Omental fat pad (tissue), 4 donors: Measurements from ENCODE around the gene TTC34. TPM values are rescaled to one million over a fixed set of nuclear protein-coding genes. Genes with fewer than 3 reads are reported as not detected.

Experiments
- ATAC-seq: fragments of 150-250 bp; one replicate; pipeline ENCODE4 v1.9.1; 2016; ENCODE audit warnings: mild to moderate bottlenecking, moderate library complexity; ENCODE audit not compliant: low FRiP score
- DNase-seq: peaks from one replicate; pipeline ENCODE4 v3.0.0-alpha.2; 2019; ENCODE audit warnings: low spot score
- total RNA-seq, 4 donors: library from RNA; depleted of rRNA; stranded (reverse); fragments of >200 nt; gene quantifications; one replicate each; pipeline ENCODE4 v1.1.0, GENCODE V29; 2016
- TF ChIP-seq, protein P1 (sequence below), 3 donors: fragments of 450-650 bp; IDR thresholded peaks; one replicate each; pipeline ENCODE4 v1.5.1; 2016 to 2017; ENCODE audit warnings: antibody characterized with exemption in 3 of 3, mild to moderate bottlenecking in 3 of 3, moderate library complexity in 2 of 3

Gene TTC34
- total RNA-seq, 4 donors from 2014 or later, result 0.12 to 0.95 (median 0.26) TPM

DNA sequence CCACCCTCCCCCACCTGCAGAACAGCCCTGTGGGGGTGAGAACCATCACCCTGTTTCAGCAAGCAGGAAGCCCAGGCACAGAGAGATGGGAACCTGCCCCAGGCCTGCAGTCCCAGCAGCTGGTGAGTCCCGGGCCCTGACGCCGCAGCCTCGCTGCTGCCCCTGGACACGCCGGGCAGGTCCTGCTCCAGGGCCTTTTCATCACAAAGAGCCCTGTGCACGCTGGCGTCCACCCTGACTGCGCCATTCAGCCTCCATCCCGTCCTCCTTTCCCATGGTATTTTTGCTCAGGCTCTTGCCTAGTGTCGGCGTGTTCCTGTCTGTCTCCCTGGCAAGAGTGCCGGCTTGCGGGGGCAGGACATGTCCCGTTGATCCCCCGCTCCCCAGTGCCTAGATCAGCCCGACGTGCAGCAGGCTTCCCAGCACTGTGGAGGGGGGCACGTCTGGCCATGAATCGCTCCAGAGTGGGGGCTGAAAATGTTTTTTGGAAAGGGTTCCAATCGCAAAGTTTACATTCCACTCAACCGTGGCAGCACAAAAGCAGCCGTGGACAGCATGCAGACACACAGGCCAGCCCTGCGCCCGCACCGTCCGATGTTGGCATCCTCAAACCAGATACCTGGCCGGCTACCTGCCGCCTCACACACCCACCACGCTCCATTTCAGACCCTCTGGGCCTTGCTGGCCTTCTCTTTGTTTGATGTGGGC is 6.3 kb upstream of the TTC34 start:
- TF ChIP-seq, protein P1, sequence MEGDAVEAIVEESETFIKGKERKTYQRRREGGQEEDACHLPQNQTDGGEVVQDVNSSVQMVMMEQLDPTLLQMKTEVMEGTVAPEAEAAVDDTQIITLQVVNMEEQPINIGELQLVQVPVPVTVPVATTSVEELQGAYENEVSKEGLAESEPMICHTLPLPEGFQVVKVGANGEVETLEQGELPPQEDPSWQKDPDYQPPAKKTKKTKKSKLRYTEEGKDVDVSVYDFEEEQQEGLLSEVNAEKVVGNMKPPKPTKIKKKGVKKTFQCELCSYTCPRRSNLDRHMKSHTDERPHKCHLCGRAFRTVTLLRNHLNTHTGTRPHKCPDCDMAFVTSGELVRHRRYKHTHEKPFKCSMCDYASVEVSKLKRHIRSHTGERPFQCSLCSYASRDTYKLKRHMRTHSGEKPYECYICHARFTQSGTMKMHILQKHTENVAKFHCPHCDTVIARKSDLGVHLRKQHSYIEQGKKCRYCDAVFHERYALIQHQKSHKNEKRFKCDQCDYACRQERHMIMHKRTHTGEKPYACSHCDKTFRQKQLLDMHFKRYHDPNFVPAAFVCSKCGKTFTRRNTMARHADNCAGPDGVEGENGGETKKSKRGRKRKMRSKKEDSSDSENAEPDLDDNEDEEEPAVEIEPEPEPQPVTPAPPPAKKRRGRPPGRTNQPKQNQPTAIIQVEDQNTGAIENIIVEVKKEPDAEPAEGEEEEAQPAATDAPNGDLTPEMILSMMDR (IDR thresholded peaks at IDR 0.05), result no peak
- ATAC-seq (no peak), DNase-seq (no peak)

DNA sequence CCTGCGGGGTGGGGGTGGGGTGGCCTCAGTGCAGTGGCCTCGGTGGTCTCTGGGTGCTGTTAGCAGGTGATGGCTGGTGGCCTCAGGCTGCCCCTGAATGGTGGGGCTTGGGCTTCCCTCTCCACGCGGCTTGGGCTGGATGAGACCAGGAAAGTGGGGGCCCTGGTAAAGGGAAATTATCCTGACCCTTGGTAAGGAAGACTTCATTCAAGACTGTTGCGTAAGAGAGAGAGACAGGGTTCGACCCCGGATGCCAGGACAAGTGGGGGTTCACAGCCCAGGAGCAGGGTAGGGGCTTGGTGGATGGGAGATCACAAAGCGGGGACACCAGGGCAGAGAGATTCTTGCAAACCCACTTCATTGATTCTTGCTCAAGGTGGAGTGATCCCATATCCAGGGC is 5.5 kb upstream of the TTC34 start:
- DNase-seq (no peak), ATAC-seq (no peak)
- TF ChIP-seq, protein P1 (IDR thresholded peaks at IDR 0.05), result no peak

DNA sequence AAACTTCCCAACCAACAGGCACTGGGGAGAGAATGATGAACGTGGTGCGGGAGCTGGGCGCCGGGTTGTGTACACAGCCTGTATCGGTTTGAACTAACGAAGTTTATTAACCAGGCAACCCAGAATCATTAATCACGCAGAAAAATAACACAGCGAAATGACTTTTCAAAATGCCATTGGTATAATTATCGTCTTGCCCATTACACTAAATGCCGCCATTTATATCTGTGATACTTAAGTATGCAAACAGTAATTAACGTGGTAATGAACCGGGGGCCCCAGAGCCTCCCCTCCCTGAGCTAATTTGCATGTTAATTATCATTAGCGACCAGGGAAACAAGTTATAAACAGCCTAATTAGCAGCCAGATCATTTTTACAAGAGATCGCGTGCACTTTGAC is 5.1 kb upstream of the TTC34 start:
- ATAC-seq, result no peak
- TF ChIP-seq, protein P1 (IDR thresholded peaks at IDR 0.05), result no peak
- DNase-seq, result no peak

DNA sequence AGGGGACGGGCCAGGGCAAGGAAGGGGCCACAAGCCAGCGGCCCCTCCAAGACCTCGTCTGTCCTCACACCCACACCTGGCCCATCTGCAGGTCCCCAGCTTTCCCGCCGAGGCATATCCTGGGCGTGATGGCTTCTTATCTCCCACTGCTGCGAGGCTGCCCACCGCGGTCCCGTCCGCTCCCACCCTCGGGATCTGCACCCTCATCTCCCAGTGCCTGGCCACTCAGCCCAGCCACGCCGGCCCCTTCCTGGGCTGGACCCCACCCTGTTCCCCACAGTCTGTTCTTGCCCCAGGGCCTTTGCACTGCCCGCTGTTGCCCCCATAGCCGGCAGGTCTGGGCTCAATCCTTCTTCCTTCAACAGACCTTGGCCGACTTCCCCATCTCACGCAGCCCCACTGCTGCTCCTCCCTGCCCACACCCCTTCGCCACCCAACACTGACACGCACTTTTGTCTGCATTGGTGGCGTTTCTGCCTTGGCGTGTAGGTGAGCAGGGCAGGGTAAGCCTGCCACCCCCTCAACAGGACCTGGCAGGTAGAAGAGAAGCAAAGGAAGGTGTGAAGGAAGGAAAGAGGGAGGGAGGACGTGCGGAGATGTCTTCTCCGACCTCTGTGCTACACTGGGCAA is 4.4 kb upstream of the TTC34 start:
- ATAC-seq (no peak), DNase-seq (no peak)
- TF ChIP-seq, protein P1 (IDR thresholded peaks at IDR 0.05), result no peak

DNA sequence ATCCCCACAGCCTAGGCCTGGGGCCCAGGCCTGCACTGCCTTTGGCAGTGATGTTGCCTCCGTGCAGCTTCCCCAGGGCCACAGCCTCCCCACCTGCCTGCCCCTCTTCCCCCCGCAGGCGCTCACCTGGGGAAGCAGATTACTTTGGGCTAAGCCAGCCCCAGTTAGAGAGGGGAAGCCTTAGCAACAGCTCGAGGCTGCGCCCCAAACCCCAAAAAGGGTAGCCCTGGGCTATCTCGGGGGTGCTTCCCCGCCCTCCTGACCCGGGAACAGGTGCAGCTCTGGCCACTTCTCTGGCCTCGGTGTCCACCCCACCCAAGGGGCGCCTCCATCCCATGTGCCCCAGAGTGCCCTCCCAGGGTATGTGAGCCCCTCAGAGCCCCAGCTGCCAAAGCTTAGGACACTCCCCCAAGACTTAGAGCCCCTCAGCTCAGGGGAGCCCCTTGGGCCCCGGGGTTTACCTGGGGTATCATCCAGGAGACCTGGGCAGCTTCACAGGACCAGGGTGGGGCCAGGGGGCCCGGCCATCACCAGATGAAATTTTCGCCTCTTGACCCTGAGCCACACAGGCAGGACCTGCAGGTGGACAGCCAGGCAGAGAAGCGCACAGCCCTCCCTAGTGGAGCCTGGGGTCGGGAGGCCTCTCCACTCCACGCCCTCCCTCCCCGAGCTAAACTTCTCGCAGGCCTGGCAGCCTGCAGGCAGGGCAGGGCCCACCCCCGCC is 3.3 kb upstream of the TTC34 start:
- TF ChIP-seq, protein P1 (IDR thresholded peaks at IDR 0.05), result no peak
- ATAC-seq, result no peak
- no peak for DNase-seq

DNA sequence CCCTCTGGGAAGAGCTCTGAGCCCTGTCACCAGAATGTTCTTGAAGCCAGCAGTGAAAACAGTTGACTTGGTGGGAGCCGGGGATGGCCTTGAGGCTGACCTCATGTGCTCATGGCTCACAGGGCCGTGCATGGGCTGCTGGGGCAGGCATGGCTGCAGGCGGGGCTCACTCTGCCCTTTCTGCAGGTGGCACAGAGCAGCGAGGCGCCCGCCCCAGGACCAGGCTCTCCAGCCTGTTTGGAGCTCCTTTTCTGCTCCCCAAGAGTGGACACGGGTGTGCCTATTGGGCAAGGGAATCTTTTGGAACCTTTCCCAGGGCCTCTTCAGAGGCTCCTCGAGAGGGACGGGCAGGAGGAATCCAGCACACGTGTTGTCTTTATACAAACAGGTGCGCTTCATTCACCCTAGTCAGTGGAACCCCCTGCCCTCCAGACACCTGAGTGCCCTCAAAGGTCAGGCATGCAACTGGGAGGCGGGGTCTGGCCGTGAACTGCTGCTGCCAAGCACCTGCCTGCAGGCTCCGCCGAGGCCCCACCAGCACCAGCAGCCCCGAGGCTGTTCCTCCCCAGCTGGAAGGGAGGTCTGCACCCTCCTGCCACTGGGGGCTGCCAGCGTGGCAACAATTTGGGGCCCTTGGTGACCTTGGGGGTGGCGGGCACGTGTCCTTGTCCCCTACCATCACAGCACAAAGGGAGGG is 2.6 kb upstream of the TTC34 start:
- TF ChIP-seq, protein P1 (IDR thresholded peaks at IDR 0.05), result no peak
- no peak for DNase-seq
- no peak for ATAC-seq
